ENCODE measurements around the gene SH3RF3. TPM values are rescaled to one million over a fixed set of nuclear protein-coding genes. Genes with fewer than 3 reads are reported as not detected.

Gene SH3RF3
- total RNA-seq, 2 donors from 2014 or later, result 1.3 to 2.7 TPM

DNA sequence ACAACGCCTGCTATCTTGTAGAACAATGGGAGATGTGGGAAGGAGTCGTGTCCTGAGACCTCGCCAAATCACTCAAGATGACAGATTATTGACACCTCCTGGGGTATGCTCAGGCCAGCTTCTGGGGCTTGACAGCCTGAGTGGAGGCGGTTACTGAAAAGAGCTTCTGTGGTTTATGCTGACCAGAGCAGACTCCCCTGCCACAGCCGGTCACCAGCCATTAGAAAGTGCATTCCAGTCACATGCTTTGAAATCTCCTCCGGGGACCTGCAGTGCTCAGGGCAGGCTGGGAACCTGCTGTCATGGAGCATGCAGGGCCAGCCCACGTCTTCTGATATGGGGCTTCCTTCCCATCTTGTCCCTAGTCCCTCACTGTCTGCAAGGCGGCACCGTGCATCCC lies 268.9 kb downstream of the SH3RF3 start:
- ATAC-seq (no peak), DNase-seq (no peak)
- intact Hi-C loops (cut with DNase I, micrococcal nuclease), result no loop called here

GRCh38 chr2:109398366-109399015 lies 269.5 kb downstream of the SH3RF3 start:
- no peak for DNase-seq
- intact Hi-C loops (cut with DNase I, micrococcal nuclease), result no loop called here
- ATAC-seq, result no peak

DNA sequence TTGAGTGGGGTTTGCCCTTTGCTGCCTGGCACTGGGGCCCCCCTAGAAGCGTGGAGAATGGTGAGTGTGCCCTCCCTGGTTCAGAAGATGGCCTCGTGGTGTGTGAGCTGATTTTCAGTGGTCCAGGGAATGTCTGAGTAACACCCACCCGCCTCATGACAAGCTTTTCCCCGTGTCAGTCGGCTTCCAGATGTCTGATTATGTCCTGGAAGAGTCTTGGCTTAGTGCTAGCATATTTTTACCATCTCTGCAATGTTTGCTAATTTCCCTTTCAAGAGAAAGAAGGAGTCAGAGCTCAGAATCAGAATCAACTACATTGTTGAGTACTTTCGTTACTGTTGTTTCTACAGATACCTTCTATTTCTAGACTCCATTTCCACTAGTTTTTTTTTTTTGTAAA lies 270.1 kb downstream of the SH3RF3 start:
- ATAC-seq (no peak), DNase-seq (no peak)
- intact Hi-C loops (cut with DNase I, micrococcal nuclease), result no loop called here

- ATAC-seq, result no peak
- DNase-seq, result no peak
- intact Hi-C loops (cut with DNase I, micrococcal nuclease), result no loop called here
Measured at GRCh38 chr2:109400102-109400501, 271.1 kb downstream of the SH3RF3 start.

DNA sequence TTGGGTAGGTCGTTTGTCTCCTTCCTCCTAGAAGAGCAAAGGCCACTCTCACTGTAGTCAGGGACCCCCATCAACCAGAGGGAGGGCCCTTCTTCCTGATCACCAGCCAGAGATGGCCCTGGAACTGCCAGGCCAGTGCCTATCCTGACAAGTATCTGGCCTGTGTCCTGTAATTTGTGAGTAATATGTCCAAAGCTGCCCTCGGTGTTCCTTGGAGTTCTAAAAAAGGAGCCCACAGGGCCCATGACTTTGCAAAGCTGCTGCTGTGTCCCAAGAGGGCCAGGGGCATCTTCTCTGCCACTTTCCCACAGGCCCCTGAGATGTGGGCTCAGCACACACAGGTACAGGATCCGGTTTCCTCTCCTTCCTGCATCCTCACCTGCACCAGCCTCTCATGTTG lies 272.4 kb downstream of the SH3RF3 start:
- no peak for DNase-seq
- ATAC-seq, result no peak
- intact Hi-C loops (cut with DNase I, micrococcal nuclease), result no loop called here

DNA sequence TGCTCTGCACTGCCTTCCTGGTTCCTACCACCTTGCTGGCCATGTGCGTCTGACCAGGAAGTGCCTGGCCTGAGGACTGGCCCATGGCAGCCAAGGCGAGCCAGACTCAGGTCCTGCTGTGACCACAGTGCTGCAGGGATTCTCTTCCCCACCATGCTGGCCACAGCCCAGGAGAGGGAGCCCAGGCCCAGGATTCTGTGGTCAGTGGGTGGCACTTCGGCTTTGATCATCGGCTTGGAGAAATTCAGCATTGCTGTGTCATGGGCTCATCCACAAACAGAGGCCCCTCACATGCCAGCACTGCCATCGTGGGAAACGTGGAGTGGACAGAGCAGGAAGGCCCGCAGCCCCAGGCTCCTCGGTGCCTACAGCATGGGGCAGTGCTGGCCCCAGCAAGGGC lies 273.2 kb downstream of the SH3RF3 start:
- no peak for ATAC-seq
- intact Hi-C loops (cut with DNase I, micrococcal nuclease), result no loop called here
- DNase-seq, result no peak

- intact Hi-C loops (cut with DNase I, micrococcal nuclease), result no loop called here
- no peak for ATAC-seq
- DNase-seq, result no peak
Measured at GRCh38 chr2:109402980-109403840, 274.2 kb downstream of the SH3RF3 start.

DNA sequence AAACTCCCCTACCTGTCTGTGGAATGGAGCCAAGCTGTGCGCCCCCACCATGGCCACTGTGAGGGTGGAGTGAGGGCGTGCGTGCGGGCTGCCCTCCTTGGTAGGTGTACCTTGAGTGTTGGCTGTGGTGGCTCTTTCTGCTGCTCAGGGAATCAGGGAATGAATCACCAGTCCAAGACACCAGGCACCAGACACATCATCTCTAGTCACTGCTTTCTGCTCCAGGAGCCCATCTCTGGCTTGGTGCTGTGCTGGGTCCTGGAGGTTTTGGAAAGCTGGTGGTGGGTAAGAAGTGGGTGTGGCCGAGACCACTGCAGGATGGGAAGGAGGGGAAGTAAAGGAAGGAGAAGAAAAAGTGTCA lies 274.8 kb downstream of the SH3RF3 start:
- ATAC-seq, result no peak
- DNase-seq, result no peak
- intact Hi-C loops (cut with DNase I, micrococcal nuclease), result no loop called here

- no peak for ATAC-seq
- intact Hi-C loops (cut with DNase I, micrococcal nuclease), result no loop called here
- no peak for DNase-seq
Measured at GRCh38 chr2:109404681-109405080, 275.7 kb downstream of the SH3RF3 start.

- no peak for DNase-seq
- intact Hi-C loops (cut with DNase I, micrococcal nuclease), result no loop called here
- no peak for ATAC-seq
Measured at GRCh38 chr2:109405873-109406272, 276.9 kb downstream of the SH3RF3 start.

DNA sequence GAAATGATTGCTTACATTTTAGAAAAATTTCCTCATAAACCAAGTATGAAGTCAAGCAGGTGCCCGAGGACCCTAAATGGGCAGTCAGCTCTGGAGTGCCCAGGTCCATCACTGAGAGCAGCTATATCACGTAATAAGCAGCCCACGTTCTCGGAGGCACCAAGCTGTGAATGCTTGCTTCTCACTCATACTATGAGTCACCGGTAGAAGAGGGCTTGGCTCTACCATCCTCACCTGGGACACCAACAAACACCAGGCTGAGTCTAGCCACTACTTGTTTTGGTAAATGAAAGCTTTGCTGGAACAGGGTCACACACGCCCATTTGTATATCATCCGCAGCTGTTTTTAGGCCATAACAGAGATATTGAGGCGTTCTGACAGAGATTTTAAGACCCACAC lies 277.3 kb downstream of the SH3RF3 start:
- intact Hi-C loops (cut with DNase I, micrococcal nuclease), result no loop called here
- ATAC-seq, result no peak
- no peak for DNase-seq

GRCh38 chr2:109407276-109408042 lies 278.5 kb downstream of the SH3RF3 start:
- intact Hi-C loops (cut with DNase I, micrococcal nuclease), result no loop called here
- ATAC-seq (no peak), DNase-seq (no peak)

- DNase-seq (no peak), ATAC-seq (no peak)
- intact Hi-C loops (cut with DNase I, micrococcal nuclease), result no loop called here
Measured at GRCh38 chr2:109408043-109408335, 279.0 kb downstream of the SH3RF3 start.

- DNase-seq (no peak), ATAC-seq (no peak)
- intact Hi-C loops (cut with DNase I, micrococcal nuclease), result no loop called here
Measured at GRCh38 chr2:109409321-109410038, 280.5 kb downstream of the SH3RF3 start.

- DNase-seq (no peak), ATAC-seq (no peak)
- intact Hi-C loops (cut with DNase I, micrococcal nuclease), result no loop called here
Measured at GRCh38 chr2:109410039-109410815, 281.2 kb downstream of the SH3RF3 start.

GRCh38 chr2:109411640-109412325 lies 282.8 kb downstream of the SH3RF3 start:
- no peak for ATAC-seq
- intact Hi-C loops (cut with DNase I, micrococcal nuclease), result no loop called here
- no peak for DNase-seq

DNA sequence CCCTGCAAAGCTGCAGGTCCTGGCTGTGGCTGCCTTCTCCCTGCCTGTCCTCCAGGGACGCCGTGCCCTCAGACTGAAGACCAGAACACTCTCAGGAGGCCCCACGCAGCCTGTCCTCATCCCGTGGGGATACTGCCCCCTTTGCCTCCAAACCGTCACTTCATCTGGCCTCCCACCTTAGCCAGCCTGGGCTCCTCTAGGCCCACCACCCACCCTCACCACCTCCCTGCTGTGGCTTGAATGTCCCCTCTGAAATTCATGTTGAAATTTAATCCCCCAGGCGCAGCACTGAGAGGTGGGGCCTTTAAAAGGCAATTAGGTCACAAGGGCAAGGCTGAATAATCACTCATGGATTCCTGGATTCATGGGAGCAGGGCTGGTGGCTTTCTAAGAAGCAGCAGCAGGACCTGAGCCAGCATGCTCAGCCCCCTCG lies 286.6 kb downstream of the SH3RF3 start:
- intact Hi-C loops (cut with DNase I, micrococcal nuclease), result no loop called here
- DNase-seq (no peak), ATAC-seq (no peak)

DNA sequence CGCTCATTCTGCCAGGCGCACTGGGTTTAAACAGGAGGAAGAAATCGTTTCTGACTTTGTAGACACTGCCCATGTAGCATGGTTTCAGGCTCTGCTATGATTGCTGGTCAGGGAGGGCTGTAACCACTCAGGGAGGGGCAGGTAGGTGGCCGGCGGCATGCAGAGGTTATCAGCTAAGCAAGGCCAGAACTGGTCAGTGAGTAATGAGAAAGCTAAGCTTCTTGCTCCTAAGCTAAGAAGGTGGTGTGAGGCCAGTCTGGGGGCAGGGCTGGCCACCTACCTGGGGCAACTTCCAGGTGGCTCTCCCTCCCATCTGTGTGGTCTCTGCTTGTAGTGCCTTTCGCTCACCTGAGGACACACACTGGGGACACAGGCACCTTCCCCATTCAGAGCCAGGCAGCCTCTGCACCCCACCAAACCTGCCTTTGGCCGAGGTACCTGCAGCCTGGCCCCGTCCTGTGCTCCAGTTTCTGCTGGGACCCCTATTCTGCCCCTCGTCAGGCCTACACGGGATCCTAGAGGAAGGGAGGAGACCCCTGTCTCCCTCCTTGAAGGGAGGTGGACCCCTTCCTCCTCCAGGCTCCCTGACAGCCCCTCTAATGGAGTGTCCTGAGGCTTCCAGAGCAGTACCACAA lies 288.8 kb downstream of the SH3RF3 start:
- DNase-seq (no peak), ATAC-seq (no peak)

More for the DNA sequence above, 288.8 kb downstream of the SH3RF3 start:
- intact Hi-C loops (cut with DNase I, micrococcal nuclease), result no loop called here

Data from left colon (tissue), 2 donors.